Measurements from ENCODE around the gene GALNT10. TPM values are rescaled to one million over a fixed set of nuclear protein-coding genes. Genes with fewer than 3 reads are reported as not detected.

Gene GALNT10
- total RNA-seq, 2 experiments from 2014 or later = 12.9 to 15.2 TPM

GRCh38 chr5:154295551-154295950 is 105.0 kb downstream of the GALNT10 start:
- no peaks in the 10 kb centered on the region for H3K9me3 Mint-ChIP-seq
- no peaks in the 10 kb centered on the region for H3K4me1 Mint-ChIP-seq (ENCODE audit: low read depth)
- TF ChIP-seq, protein P1, sequence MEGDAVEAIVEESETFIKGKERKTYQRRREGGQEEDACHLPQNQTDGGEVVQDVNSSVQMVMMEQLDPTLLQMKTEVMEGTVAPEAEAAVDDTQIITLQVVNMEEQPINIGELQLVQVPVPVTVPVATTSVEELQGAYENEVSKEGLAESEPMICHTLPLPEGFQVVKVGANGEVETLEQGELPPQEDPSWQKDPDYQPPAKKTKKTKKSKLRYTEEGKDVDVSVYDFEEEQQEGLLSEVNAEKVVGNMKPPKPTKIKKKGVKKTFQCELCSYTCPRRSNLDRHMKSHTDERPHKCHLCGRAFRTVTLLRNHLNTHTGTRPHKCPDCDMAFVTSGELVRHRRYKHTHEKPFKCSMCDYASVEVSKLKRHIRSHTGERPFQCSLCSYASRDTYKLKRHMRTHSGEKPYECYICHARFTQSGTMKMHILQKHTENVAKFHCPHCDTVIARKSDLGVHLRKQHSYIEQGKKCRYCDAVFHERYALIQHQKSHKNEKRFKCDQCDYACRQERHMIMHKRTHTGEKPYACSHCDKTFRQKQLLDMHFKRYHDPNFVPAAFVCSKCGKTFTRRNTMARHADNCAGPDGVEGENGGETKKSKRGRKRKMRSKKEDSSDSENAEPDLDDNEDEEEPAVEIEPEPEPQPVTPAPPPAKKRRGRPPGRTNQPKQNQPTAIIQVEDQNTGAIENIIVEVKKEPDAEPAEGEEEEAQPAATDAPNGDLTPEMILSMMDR (IDR thresholded peaks at IDR 0.05) = no peak
- H3K36me3 Mint-ChIP-seq (ENCODE audit: low read depth) = peaks cover 19% of the 10 kb centered on the region
- intact Hi-C loops (cut with micrococcal nuclease) = no loop called here
- ATAC-seq (no peak), DNase-seq (no peak)
- POLR2A ChIA-PET = no interaction called here
- no peaks in the 10 kb centered on the region for H3K27me3 Mint-ChIP-seq
- H3K4me3 Mint-ChIP-seq = no peak overlapping the region
- H3K27ac Mint-ChIP-seq = no peak overlapping the region
- CTCF ChIA-PET = interaction anchor here (1.5 kb wide), 1 partner anchor 223 kb away, joined by 5 read pairs; no protein-coding TSS in a partner anchor

DNA sequence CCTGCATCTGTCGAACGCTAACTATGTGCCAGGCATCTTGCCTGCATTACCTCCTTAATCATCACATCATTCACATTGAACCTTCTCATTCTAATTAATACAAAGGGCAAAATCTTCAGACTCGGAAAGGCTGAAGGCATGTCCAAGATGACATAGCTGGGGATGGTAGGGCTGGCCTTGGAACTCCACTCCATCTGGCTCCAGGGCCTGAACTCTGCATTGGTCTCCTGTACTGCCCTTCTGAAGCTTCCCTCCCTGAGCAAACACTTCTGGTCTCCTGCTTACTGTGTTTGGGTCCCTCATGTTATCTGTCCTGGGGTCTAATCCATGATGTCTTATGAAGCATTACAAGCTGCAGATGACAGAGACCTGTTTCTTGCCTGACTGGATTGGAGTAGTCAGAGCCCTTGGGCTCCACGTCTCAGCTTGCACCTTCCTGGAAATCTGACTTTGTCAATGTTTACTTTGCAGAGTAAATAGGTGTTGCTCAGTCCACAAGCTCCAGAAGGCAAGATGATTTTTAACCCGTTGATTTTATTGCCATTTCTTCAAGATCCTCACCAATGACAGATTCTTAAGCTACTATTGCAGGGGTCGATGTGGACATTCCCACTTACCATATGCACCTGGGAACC is 106.1 kb downstream of the GALNT10 start:
- ChIA-PET CTCF (interaction anchor here (1.3 to 1.5 kb wide), 2 partner anchors 12 to 224 kb away, joined by 4 to 5 read pairs; no protein-coding TSS in a partner anchor), POLR2A (no interaction called here)
- ATAC-seq = no peak
- intact Hi-C loops (cut with micrococcal nuclease) = no loop called here
- no peaks in the 10 kb centered on the region for H3K4me1 Mint-ChIP-seq (ENCODE audit: low read depth)
- H3K9me3 Mint-ChIP-seq = no peaks in the 10 kb centered on the region
- no peak overlapping the region for H3K4me3 Mint-ChIP-seq
- peaks cover 25% of the 10 kb centered on the region for H3K36me3 Mint-ChIP-seq (ENCODE audit: low read depth)
- no peak overlapping the region for H3K27ac Mint-ChIP-seq
- DNase-seq = no peak
- no peaks in the 10 kb centered on the region for H3K27me3 Mint-ChIP-seq
- TF ChIP-seq, protein P1 (IDR thresholded peaks at IDR 0.05) = no peak

- DNase-seq (no peak), ATAC-seq (no peak)
- intact Hi-C loops (cut with micrococcal nuclease) = no loop called here
- Mint-ChIP-seq H3K4me1 (ENCODE audit: low read depth) (no peaks in the 10 kb centered on the region), H3K9me3 (no peaks in the 10 kb centered on the region), H3K27me3 (no peaks in the 10 kb centered on the region), H3K4me3 (no peak overlapping the region), H3K36me3 (ENCODE audit: low read depth) (peaks cover 31% of the 10 kb centered on the region), H3K27ac (no peak overlapping the region)
- CTCF ChIA-PET = no interaction called here
- POLR2A ChIA-PET = no interaction called here
- TF ChIP-seq, protein P1 (IDR thresholded peaks at IDR 0.05) = no peak
These were observed 107.5 kb downstream of the GALNT10 start for GRCh38 chr5:154298065-154298464.

GRCh38 chr5:154300207-154300883 is 109.8 kb downstream of the GALNT10 start:
- Mint-ChIP-seq H3K27me3 (no peaks in the 10 kb centered on the region), H3K4me3 (no peak overlapping the region), H3K4me1 (ENCODE audit: low read depth) (no peaks in the 10 kb centered on the region), H3K36me3 (ENCODE audit: low read depth) (peaks cover 48% of the 10 kb centered on the region), H3K27ac (no peak overlapping the region), H3K9me3 (peaks cover 8% of the 10 kb centered on the region)
- ChIA-PET CTCF (no interaction called here), POLR2A (no interaction called here)
- DNase-seq (no peak), ATAC-seq (no peak)
- TF ChIP-seq, protein P1 (IDR thresholded peaks at IDR 0.05) = no peak
- intact Hi-C loops (cut with micrococcal nuclease) = no loop called here

DNA sequence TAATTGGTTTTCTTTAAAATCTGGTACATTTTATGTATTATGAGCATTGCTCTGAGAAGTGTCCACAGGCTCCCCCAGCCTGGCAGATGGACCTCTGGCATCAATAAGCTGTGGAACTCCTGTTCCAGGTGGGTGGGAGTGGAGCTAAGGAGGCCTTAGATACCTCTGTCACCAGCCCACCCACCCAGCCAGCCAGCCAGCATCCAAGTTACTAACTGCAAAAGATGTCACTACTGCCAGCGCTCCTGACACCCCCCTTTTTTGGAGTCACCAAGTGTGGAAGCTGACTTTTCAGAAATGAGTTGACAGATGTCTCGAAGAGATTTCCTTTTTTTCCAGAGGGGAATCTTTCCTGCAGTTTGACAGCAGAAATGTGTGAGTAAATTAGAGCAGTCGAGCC is 111.2 kb downstream of the GALNT10 start:
- H3K36me3 Mint-ChIP-seq (ENCODE audit: low read depth) = peaks cover 53% of the 10 kb centered on the region
- no peak overlapping the region for H3K4me3 Mint-ChIP-seq
- H3K9me3 Mint-ChIP-seq = peaks cover 8% of the 10 kb centered on the region
- intact Hi-C loops (cut with micrococcal nuclease) = no loop called here
- H3K4me1 Mint-ChIP-seq (ENCODE audit: low read depth) = no peaks in the 10 kb centered on the region
- TF ChIP-seq, protein P1 (IDR thresholded peaks at IDR 0.05) = no peak
- ATAC-seq = no peak
- no peak overlapping the region for H3K27ac Mint-ChIP-seq
- POLR2A ChIA-PET = no interaction called here
- no peaks in the 10 kb centered on the region for H3K27me3 Mint-ChIP-seq
- CTCF ChIA-PET = interaction anchor here (0.8 kb wide), 1 partner anchor 103 kb away, joined by 3 read pairs; no protein-coding TSS in a partner anchor
- no peak for DNase-seq

Data from activated CD8-positive, alpha-beta T cell treated with anti-CD3 and anti-CD28 coated beads for 36 hours (primary cell).